Skin epidermis (tissue), 12 donors: ENCODE measurements around the gene RNF186.
"Not testable (repeated sequence)": the region's sequence is repeated elsewhere in the genome, so short reads cannot be mapped to it uniquely, and the experiment has no call there.

Experiments used
- H3K27ac ChIP-seq, 21 experiments: fragments of 200-600 bp; sonication (generic) in 11 of 21; one replicate each; pipeline ENCODE4 v1.5.0; 2020; ENCODE audit warnings: mild to moderate bottlenecking in 3 of 21, inconsistent platforms in 2 of 21, moderate library complexity in 2 of 21
- H3K4me3 ChIP-seq, 7 experiments: fragments of 200-600 bp; sonication (generic) in 2 of 7; one replicate each; pipeline ENCODE4 v1.5.0; 2020; ENCODE audit warnings: inconsistent platforms in 2 of 7, mild to moderate bottlenecking in 2 of 7, moderate library complexity in 1 of 7

The RNF186 gene, protein sequence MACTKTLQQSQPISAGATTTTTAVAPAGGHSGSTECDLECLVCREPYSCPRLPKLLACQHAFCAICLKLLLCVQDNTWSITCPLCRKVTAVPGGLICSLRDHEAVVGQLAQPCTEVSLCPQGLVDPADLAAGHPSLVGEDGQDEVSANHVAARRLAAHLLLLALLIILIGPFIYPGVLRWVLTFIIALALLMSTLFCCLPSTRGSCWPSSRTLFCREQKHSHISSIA

GRCh38 chr1:19814681-19815503 lies at the start of gene RNF186:
TSS of gene RNF186 (minus strand) at chr1:19815283. CDS start at chr1:19815101, 182 bp downstream.
- no peak within 1 kb of the TSS for H3K4me3 ChIP-seq
- H3K27ac ChIP-seq: no peak within 1 kb of the TSS

DNA sequence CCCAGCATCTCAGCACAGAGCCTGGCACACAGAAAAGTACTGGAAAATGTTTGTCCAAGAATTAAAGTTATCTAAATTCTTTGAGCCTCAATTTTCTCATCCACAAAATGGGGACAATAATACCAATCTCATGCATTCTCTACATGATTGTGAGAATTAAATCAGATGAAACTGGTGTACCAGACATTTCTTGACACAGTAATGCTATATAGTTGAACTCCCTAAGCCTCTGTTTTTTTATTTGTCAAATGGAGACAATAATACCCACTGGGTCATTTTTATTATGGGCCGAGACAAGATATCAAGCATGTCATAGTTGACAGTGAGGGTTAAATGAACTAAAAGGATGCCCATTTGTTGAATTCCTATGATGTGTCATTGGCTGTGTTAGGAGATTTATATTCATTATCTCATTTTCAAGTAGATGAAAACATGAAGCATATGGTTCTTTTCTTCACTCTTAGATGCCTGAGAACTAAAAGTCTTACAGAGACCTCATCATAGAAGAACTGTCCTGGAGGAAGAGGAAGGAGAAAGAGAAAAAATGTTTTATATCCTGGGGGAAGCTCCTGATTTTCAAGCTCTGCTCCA lies 49.6 kb upstream of the RNF186 start:
- H3K4me3 ChIP-seq: no peak overlapping the region

DNA sequence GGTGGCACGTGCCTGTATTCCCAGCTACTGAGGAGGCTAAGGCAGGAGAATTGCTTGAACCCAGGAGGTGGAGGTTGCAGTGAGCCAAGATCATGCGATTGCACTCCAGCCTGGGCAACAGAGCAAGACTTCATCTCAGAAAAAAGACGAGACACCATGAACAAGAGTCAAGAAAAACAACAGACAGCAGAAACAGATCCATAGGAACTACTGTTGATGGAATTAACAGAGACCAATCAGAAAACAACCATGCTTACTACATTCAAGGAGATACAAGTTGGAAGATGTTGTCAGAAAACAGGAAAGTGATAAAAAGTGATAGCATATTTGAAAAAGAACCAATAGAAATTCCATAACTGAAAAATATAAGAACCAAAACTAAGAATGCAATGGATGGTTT lies 47.9 kb upstream of the RNF186 start:
- Histone ChIP-seq H3K4me3 (no peak overlapping the region), H3K27ac (no peak overlapping the region)

More for the DNA sequence above, 49.6 kb upstream of the RNF186 start:
- H3K27ac ChIP-seq: no peak overlapping the region

- H3K4me3 ChIP-seq: no peak overlapping the region
- H3K27ac ChIP-seq: no peak overlapping the region
Measured at GRCh38 chr1:19861842-19862530, 46.9 kb upstream of the RNF186 start.

DNA sequence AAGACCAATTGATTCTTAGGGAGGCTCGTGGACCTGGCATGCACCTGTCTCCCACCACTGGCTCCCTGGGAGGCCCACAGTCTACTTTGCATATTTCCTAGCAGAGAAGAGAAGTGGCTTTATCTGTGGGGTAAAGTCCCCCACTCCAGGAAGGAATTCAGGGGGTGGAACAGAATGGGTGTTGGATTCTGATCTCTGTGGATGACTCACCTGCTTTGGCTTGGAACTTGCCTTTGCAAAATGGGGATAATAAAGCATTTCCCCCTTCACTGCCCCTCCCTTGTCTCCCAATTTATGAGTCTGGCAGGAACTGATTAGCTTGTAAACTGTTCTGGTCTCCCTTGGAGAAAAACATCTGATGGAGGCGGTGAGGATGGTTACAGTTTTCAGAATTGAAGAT lies 46.0 kb upstream of the RNF186 start:
- Histone ChIP-seq H3K4me3 (no peak overlapping the region), H3K27ac (no peak overlapping the region)

DNA sequence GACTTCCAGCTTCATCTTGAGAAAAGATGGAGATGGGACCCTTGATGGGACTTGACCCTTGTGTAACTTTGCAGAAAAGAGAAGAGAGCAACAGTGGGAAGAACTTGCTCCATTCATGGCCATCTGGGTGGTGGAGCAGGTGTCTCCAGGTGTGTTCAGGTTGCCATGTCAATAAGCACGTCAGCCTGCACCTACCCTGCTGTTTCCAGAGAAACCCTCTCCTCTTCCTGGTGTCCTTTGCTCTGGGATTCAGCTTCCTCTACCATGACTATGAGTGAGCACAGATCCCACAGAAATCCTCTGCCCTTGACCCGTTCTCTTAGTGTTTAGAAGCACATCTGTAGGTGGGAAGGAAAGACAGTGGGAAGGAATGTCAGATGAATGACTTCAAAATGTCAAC lies 45.3 kb upstream of the RNF186 start:
- H3K4me3 ChIP-seq: no peak overlapping the region
- H3K27ac ChIP-seq: no peak overlapping the region

GRCh38 chr1:19859876-19860275 lies 44.8 kb upstream of the RNF186 start:
- no peak overlapping the region for H3K27ac ChIP-seq
- no peak overlapping the region for H3K4me3 ChIP-seq

DNA sequence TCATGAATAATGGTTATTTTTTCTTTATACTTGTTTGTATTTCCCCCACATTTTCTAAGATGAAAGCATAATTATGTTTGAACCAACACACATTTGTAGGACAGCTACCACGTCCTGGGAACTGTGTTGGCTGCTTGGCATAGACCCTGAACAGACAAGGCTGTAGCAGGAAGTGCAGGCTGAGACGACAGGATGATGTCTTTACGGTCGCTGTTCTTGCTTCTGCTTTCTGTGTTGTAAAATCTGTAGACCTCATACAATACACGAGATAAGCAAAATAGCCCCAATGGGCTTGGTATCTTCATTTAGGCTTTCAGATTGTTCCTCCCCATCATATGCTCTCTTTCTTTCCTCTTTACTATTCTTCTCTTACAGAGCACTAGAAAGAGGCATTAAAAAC lies 43.8 kb upstream of the RNF186 start:
- H3K4me3 ChIP-seq: no peak overlapping the region

DNA sequence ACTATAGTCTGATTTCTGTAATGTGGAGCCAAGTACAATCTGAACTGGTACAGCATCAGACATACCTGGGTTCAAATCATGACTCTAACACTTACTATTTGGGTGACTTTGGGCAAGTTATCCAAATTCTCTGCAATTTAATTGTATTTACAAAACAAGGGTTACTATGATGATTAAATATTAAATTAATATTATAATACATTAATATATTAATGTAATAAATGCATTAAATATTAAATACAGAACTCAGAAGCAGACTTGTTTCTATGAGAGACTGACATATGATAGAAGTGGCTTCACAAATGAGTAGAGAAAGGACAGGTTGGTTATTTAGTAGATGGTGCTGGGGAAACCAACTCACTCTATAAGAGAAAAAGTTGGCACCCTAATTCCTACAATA lies 39.8 kb upstream of the RNF186 start:
- no peak overlapping the region for H3K27ac ChIP-seq
- H3K4me3 ChIP-seq: no peak overlapping the region

More for the DNA sequence above, 43.8 kb upstream of the RNF186 start:
- H3K27ac ChIP-seq: no peak overlapping the region

DNA sequence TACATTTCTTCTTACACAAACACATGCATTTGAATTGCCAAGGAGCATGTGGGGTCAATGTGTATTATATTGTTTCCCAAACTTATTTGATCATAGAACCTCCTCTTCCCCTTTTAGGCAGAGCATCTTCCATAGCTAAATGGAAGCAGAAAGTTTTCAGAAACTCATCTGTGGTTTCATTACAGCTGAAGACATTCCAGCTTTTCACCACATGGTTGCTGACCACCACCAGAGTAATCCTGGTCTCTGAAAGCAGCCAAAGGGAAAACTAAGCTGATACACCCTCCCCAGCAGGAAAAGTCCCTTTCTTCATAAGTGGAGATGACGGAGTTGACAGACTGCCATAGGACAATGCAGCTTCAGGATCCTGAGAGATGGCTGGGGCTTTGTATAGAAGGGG lies 37.0 kb upstream of the RNF186 start:
- no peak overlapping the region for H3K27ac ChIP-seq
- no peak overlapping the region for H3K4me3 ChIP-seq

DNA sequence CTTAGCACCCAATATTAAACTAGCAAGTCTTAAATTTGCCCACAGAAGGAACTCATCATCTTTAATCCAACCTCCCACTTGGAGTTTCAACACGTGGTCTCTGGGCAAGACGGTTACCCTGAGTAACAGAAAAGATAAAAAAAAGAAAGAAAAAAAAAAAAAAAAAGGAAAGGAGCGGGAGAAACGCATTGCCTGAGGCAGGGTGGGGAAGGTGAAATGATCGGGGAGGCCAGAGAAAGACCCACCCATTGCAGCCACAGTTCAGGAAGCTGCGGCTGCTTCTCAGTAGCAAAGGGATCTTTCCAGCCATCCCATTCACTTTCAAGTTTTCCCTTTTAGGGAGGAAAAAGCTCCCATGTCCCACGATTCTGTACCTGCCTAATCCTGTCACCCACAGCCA lies 35.1 kb upstream of the RNF186 start:
- Histone ChIP-seq H3K27ac (no peak overlapping the region), H3K4me3 (no peak overlapping the region)

- H3K4me3 ChIP-seq, H3K27ac ChIP-seq: not testable (repeated sequence)
Measured at GRCh38 chr1:19849307-19849706, 34.2 kb upstream of the RNF186 start.

DNA sequence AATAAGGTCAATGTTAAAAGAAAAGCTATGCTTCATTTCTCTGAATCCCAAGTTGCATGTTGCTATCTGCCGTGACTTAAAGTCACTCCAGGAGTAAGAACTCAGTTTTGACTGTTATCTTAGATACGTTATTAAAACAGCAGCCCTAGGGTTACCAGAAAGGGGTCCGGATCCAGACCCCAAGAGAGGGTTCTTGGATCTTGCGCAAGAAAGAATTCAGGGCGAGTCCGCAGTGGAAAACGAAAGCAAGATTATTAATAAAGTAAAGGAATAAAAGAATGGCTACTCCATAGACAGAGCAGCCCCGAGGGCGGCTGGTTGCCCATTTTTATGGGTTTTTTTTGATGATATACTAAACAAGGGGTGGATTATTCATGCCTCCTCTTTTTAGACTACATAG lies 32.3 kb upstream of the RNF186 start:
- not testable (repeated sequence) for H3K27ac ChIP-seq, H3K4me3 ChIP-seq

GRCh38 chr1:19846338-19846737 lies 31.3 kb upstream of the RNF186 start:
- H3K27ac ChIP-seq: no peak overlapping the region
- no peak overlapping the region for H3K4me3 ChIP-seq

DNA sequence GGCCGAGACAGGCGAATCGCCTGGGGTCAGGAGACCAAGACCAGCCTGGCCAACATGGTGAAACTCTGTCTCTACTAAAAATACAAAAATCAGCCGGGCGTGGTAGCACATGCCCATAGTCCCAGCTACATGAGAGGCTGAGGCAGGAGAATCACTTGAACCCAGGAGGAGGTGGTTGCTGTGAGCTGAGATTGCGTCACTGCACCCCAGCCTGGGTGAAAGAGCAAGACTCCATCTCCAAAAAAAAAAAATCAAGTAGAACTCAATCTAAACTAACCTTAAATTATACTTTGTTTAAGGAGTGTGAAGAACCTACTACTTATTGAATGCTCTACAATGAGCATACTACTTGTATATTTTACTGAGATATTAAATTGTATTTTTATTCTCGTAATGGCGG lies 30.5 kb upstream of the RNF186 start:
- Histone ChIP-seq H3K4me3 (no peak overlapping the region), H3K27ac (no peak overlapping the region)

DNA sequence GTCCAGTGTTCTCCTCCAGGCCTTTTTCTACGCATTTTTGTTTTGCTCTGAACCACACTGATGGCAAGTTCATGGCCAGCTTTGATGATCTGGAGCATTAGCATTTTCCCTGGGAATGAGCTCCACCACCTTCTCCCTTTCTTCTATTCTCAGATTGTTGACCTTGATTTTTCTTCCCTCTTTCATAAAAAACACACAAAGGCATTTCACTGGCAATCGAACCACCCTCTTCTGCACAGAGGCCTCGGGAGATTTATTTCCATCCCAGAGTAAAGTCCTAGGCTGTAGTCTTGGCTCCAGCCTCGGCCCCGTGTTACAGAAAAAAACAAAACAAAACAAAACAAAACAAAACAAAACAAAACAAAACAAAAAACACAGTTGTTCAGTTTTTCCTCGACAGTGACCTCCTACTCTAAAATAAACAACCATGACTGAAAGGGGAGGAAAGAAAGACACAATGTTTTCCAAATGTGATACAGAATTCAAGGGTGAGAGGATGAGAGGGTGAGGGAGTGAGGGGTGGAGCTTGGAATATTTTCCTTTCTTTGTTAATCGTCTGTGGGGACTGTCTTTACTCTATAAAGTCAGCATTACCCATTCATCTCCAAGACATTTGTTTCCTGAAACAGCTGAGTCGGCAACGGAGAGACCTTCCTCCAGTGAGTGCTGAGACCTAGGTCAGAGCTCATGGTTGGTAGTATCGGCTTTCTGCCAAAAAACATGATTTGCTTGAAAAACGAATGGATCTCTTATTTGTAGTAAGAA lies 29.8 kb upstream of the RNF186 start:
- Histone ChIP-seq H3K27ac (no peak overlapping the region), H3K4me3 (no peak overlapping the region)

DNA sequence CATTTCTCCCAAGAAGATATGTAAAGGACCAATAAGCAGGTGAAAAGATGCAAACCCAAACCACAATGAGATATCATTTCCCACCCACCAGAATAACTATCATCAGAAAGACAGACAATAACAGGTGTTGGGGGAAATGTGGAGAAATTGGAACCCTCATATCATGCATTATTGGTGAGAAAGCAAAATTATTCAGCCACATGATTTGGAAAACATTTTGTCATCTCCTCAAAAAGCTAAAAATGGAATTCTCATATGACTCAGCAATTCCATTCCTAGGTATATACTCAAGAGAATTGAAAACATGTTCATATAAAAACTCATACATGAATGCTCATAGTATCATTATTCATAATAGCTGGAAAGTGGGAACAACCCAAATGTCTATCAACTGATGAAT lies 25.1 kb upstream of the RNF186 start:
- Histone ChIP-seq H3K27ac (no peak overlapping the region), H3K4me3 (no peak overlapping the region)

GRCh38 chr1:19837866-19838265 lies 22.8 kb upstream of the RNF186 start:
- no peak overlapping the region for H3K4me3 ChIP-seq
- no peak overlapping the region for H3K27ac ChIP-seq

- Histone ChIP-seq H3K4me3 (no peak overlapping the region), H3K27ac (no peak overlapping the region)
Measured at GRCh38 chr1:19835578-19835977, 20.5 kb upstream of the RNF186 start.

- Histone ChIP-seq H3K4me3 (no peak overlapping the region), H3K27ac (no peak overlapping the region)
Measured at GRCh38 chr1:19831441-19831840, 16.4 kb upstream of the RNF186 start.
